Left renal pelvis (tissue), 4 donors: ENCODE measurements around the gene ZNRF2. TPM values are rescaled to one million over a fixed set of nuclear protein-coding genes. Genes with fewer than 3 reads are reported as not detected.
"Not testable (repeated sequence)": the region's sequence is repeated elsewhere in the genome, so short reads cannot be mapped to it uniquely, and the experiment has no call there.

ENCODE experiments used
- DNase-seq, 4 donors: peaks; one replicate each; pipeline ENCODE4 v3.0.0-alpha.2; 2013; ENCODE audit warnings: low read depth in 4 of 4, low spot score in 3 of 4
- polyA plus RNA-seq, 4 donors: library from polyadenylated mRNA; unstranded; fragments of 120-200 nt; gene quantifications; one replicate each; pipeline ENCODE4 v1.2.1, GENCODE V29; 2013; ENCODE audit not compliant: insufficient read length in 4 of 4

The ZNRF2 gene
- polyA plus RNA-seq, 4 donors: 10.7 to 23.0 (median 16.9) TPM

GRCh38 chr7:30260246-30260768 is 24.1 kb upstream of the ZNRF2 start:
- no peak for DNase-seq

GRCh38 chr7:30263090-30263710 is 21.2 kb upstream of the ZNRF2 start:
- DNase-seq: no peak

- DNase-seq: no peak
Measured at GRCh38 chr7:30264052-30264451, 20.3 kb upstream of the ZNRF2 start.

GRCh38 chr7:30265189-30265588 is 19.2 kb upstream of the ZNRF2 start:
- not testable (repeated sequence) for DNase-seq

GRCh38 chr7:30266686-30267085 is 17.7 kb upstream of the ZNRF2 start:
- no peak for DNase-seq

GRCh38 chr7:30268586-30268985 is 15.8 kb upstream of the ZNRF2 start:
- DNase-seq: no peak

- no peak for DNase-seq
Measured at GRCh38 chr7:30269490-30269889, 14.9 kb upstream of the ZNRF2 start.

- no peak for DNase-seq
Measured at GRCh38 chr7:30270921-30271320, 13.5 kb upstream of the ZNRF2 start.

- DNase-seq: no peak
Measured at GRCh38 chr7:30272126-30272525, 12.3 kb upstream of the ZNRF2 start.

- DNase-seq: no peak
Measured at GRCh38 chr7:30273552-30273951, 10.8 kb upstream of the ZNRF2 start.

GRCh38 chr7:30274641-30275040 is 9.8 kb upstream of the ZNRF2 start:
- no peak for DNase-seq

- DNase-seq: no peak
Measured at GRCh38 chr7:30276203-30276900, 8.0 kb upstream of the ZNRF2 start.

- DNase-seq: no peak
Measured at GRCh38 chr7:30278376-30278775, 6.0 kb upstream of the ZNRF2 start.

- no peak for DNase-seq
Measured at GRCh38 chr7:30278849-30279652, 5.3 kb upstream of the ZNRF2 start.

GRCh38 chr7:30279653-30279904 is 4.8 kb upstream of the ZNRF2 start:
- DNase-seq: no peak

- no peak for DNase-seq
Measured at GRCh38 chr7:30280631-30281030, 3.8 kb upstream of the ZNRF2 start.

GRCh38 chr7:30281263-30281662 is 3.1 kb upstream of the ZNRF2 start:
- no peak for DNase-seq

- DNase-seq: no peak
Measured at GRCh38 chr7:30281791-30282190, 2.6 kb upstream of the ZNRF2 start.

- no peak for DNase-seq
Measured at GRCh38 chr7:30282735-30283134, 1.7 kb upstream of the ZNRF2 start.

GRCh38 chr7:30285067-30285535 is 704 bp downstream of the ZNRF2 start:
- DNase-seq: peak in 1 of 4 donors; percentile 20

GRCh38 chr7:30285536-30286284 is 1.3 kb downstream of the ZNRF2 start:
- peak in 1 of 4 donors; percentile 20 for DNase-seq
